ENCODE measurements around the gene KLC1.

KLC1 gene

GRCh38 chr14:103736546-103737431, 107.8 kb downstream of the KLC1 start:
- H3K4me3 ChIP-seq (ENCODE audit: low read depth, low read length) = no peak overlapping the region
- no peak for TF ChIP-seq CTCF (IDR thresholded peaks at IDR 0.05; ENCODE audit: low read depth, low read length)
- DNase-seq (ENCODE audit: low read depth, low spot score) = no peak
- in situ Hi-C loops (cut with HindIII; ENCODE audit: low sequenced_read_pairs) = no loop called here

GRCh38 chr14:103737432-103738045, 108.5 kb downstream of the KLC1 start:
- in situ Hi-C loops (cut with HindIII; ENCODE audit: low sequenced_read_pairs) = no loop called here
- no peak overlapping the region for H3K4me3 ChIP-seq (ENCODE audit: low read depth, low read length)
- no peak for DNase-seq (ENCODE audit: low read depth, low spot score)
- no peak for TF ChIP-seq CTCF (IDR thresholded peaks at IDR 0.05; ENCODE audit: low read depth, low read length)

- no peak for DNase-seq (ENCODE audit: low read depth, low spot score)
- in situ Hi-C loops (cut with HindIII; ENCODE audit: low sequenced_read_pairs) = no loop called here
- TF ChIP-seq CTCF (IDR thresholded peaks at IDR 0.05; ENCODE audit: low read depth, low read length) = no peak
- H3K4me3 ChIP-seq (ENCODE audit: low read depth, low read length) = no peak overlapping the region
These were observed 109.2 kb downstream of the KLC1 start for GRCh38 chr14:103738166-103738565.

GRCh38 chr14:103738701-103739451, 109.9 kb downstream of the KLC1 start:
- no peak for TF ChIP-seq CTCF (IDR thresholded peaks at IDR 0.05; ENCODE audit: low read depth, low read length)
- no peak overlapping the region for H3K4me3 ChIP-seq (ENCODE audit: low read depth, low read length)
- DNase-seq (ENCODE audit: low read depth, low spot score) = no peak
- in situ Hi-C loops (cut with HindIII; ENCODE audit: low sequenced_read_pairs) = no loop called here

- in situ Hi-C loops (cut with HindIII; ENCODE audit: low sequenced_read_pairs) = no loop called here
- no peak overlapping the region for H3K4me3 ChIP-seq (ENCODE audit: low read depth, low read length)
These were observed 110.4 kb downstream of the KLC1 start for GRCh38 chr14:103739466-103739792.

More at GRCh38 chr14:103739466-103739792, 110.4 kb downstream of the KLC1 start:
- DNase-seq (ENCODE audit: low read depth, low spot score) = no peak
- no peak for TF ChIP-seq CTCF (IDR thresholded peaks at IDR 0.05; ENCODE audit: low read depth, low read length)

Measured in astrocyte of the spinal cord (primary cell).